GM23338 (cell line): ENCODE results near the gene CKB. TPM values are rescaled to one million over a fixed set of nuclear protein-coding genes. Genes with fewer than 3 reads are reported as not detected.

ENCODE experiments used
- ATAC-seq: fragments of 200-7000 bp; cut with Tn5 transposase; 3 replicates; pipeline ENCODE4 v1.9.1; 2020
- DNase-seq: peaks from one replicate; pipeline ENCODE4 v3.0.0-alpha.2; 2015; ENCODE audit warnings: low spot score
- H2AFZ ChIP-seq: fragments of 200-600 bp; sonication (generic); 2 replicates; pipeline ENCODE4 v1.8.0; 2016; ENCODE audit warnings: antibody characterized with exemption, mild to moderate bottlenecking, moderate library complexity
- H3F3A ChIP-seq: fragments of 200-600 bp; sonication (generic); replicated peaks from 2 replicates; pipeline ENCODE4 v1.8.0; 2017; ENCODE audit warnings: antibody characterized with exemption, mixed run types, low read depth
- H3K27ac ChIP-seq: fragments of 200-600 bp; sonication (generic); 2 replicates; pipeline ENCODE4 v1.6.1; 2016; ENCODE audit warnings: low read depth
- H3K27me3 ChIP-seq: fragments of 200-600 bp; sonication (generic); 2 replicates; pipeline ENCODE4 v1.8.0; 2016; ENCODE audit warnings: mild to moderate bottlenecking, mixed run types, moderate library complexity; ENCODE audit not compliant: insufficient read depth
- H3K36me3 ChIP-seq: fragments of 200-600 bp; sonication (generic); 2 replicates; pipeline ENCODE4 v1.8.0; 2016; ENCODE audit warnings: mild to moderate bottlenecking; ENCODE audit not compliant: insufficient read depth
- H3K4me1 ChIP-seq: fragments of 200-600 bp; sonication (generic); 2 replicates; pipeline ENCODE4 v1.8.0; 2016; ENCODE audit warnings: mild to moderate bottlenecking, moderate library complexity; ENCODE audit not compliant: insufficient read depth
- H3K4me2 ChIP-seq: fragments of 200-600 bp; sonication (generic); 2 replicates; pipeline ENCODE4 v1.7.1; 2017; ENCODE audit warnings: mixed run types
- H3K4me3 ChIP-seq: fragments of 200-600 bp; sonication (generic); 2 replicates; pipeline ENCODE4 v1.6.1; 2016; ENCODE audit warnings: mixed run types
- H3K79me2 ChIP-seq: fragments of 200-600 bp; sonication (generic); replicated peaks from 2 replicates; pipeline ENCODE4 v1.8.0; 2017; ENCODE audit warnings: mild to moderate bottlenecking; ENCODE audit not compliant: insufficient read depth
- H3K9me2 ChIP-seq: fragments of 200-600 bp; sonication (generic); 2 replicates; pipeline ENCODE4 v1.8.0; 2017; ENCODE audit not compliant: insufficient read depth
- H4K20me1 ChIP-seq: fragments of 200-600 bp; sonication (generic); replicated peaks from 2 replicates; pipeline ENCODE4 v1.8.0; 2017; ENCODE audit warnings: mild to moderate bottlenecking; ENCODE audit not compliant: insufficient read depth
- H3K27ac Mint-ChIP-seq: 2 replicates; pipeline ENCODE4 v1.8.0; 2020; ENCODE audit warnings: inconsistent platforms, mild to moderate bottlenecking, moderate library complexity, mixed read lengths
- H3K27me3 Mint-ChIP-seq: 3 replicates; pipeline ENCODE4 v1.8.0; 2022; ENCODE audit warnings: low read depth, mild to moderate bottlenecking, moderate library complexity, mixed read lengths, inconsistent platforms; ENCODE audit not compliant: insufficient read depth, poor library complexity
- H3K36me3 Mint-ChIP-seq: 3 replicates; pipeline ENCODE4 v1.8.0; 2021; ENCODE audit warnings: low read depth, mild to moderate bottlenecking, inconsistent platforms, moderate library complexity, mixed read lengths
- H3K4me1 Mint-ChIP-seq: 3 replicates; pipeline ENCODE4 v1.8.0; 2020; ENCODE audit warnings: mild to moderate bottlenecking, inconsistent platforms, mixed read lengths
- H3K4me3 Mint-ChIP-seq: 3 replicates; pipeline ENCODE4 v1.8.0; 2021; ENCODE audit warnings: moderate library complexity, mild to moderate bottlenecking, inconsistent platforms, mixed read lengths
- H3K9me3 Mint-ChIP-seq: 3 replicates; pipeline ENCODE4 v1.8.0; 2020; ENCODE audit warnings: moderate library complexity, mild to moderate bottlenecking, inconsistent platforms, mixed read lengths
- CREB1 ChIP-seq: fragments of 250-450 bp; sonication (Bioruptor Pico); IDR thresholded peaks from 2 replicates; pipeline ENCODE4 v1.5.0; 2020; ENCODE audit warnings: low read depth, mild to moderate bottlenecking, moderate library complexity
- CTCF ChIP-seq, 2 experiments: fragments of 200-600 bp in 1 of 2; sonication (generic) in 1 of 2; conservative IDR thresholded peaks; 2 replicates each; pipeline versions ENCODE4 v1.5.1 to v1.6.1; 2016 to 2017; ENCODE audit warnings: antibody characterized with exemption in 2 of 2, low read depth in 2 of 2, mild to moderate bottlenecking in 2 of 2, moderate library complexity in 1 of 2
- ETS1 ChIP-seq: IDR thresholded peaks from 2 replicates; pipeline ENCODE4 v1.6.1; 2016; ENCODE audit warnings: antibody characterized with exemption
- EZH2 ChIP-seq: fragments of 200-600 bp; sonication (generic); IDR thresholded peaks from one replicate; pipeline ENCODE4 v1.8.0; 2017; ENCODE audit warnings: antibody characterized with exemption, mild to moderate bottlenecking, low read depth; ENCODE audit not compliant: unreplicated experiment
- EZH2phosphoT487 ChIP-seq: fragments of 200-600 bp; sonication (generic); IDR thresholded peaks from one replicate; pipeline ENCODE4 v1.8.1; 2018; ENCODE audit warnings: antibody characterized with exemption; ENCODE audit not compliant: unreplicated experiment
- JUNB ChIP-seq: IDR thresholded peaks from one replicate; pipeline ENCODE4 v1.6.1; 2016; ENCODE audit warnings: antibody characterized with exemption; ENCODE audit not compliant: unreplicated experiment
- NANOG ChIP-seq: IDR thresholded peaks from 2 replicates; pipeline ENCODE4 v1.6.1; 2016; ENCODE audit warnings: antibody characterized with exemption, borderline replicate concordance
- POLR2AphosphoS5 ChIP-seq: IDR thresholded peaks from 2 replicates; pipeline ENCODE4 v1.6.1; 2016; ENCODE audit warnings: antibody characterized with exemption, low read depth
- REST ChIP-seq: IDR thresholded peaks from one replicate; pipeline ENCODE4 v1.6.1; 2018; ENCODE audit warnings: antibody characterized with exemption; ENCODE audit not compliant: unreplicated experiment
- STAT1 ChIP-seq: IDR thresholded peaks from one replicate; pipeline ENCODE4 v1.6.1; 2016; ENCODE audit warnings: antibody characterized with exemption; ENCODE audit not compliant: unreplicated experiment
- ZNF114 ChIP-seq: fragments of 250-450 bp; sonication (Bioruptor Pico); IDR thresholded peaks from 2 replicates; pipeline ENCODE4 v1.5.0; 2020; ENCODE audit warnings: mild to moderate bottlenecking, moderate library complexity
- ZNF331 ChIP-seq: fragments of 250-450 bp; sonication (Bioruptor Pico); IDR thresholded peaks from 2 replicates; pipeline ENCODE4 v1.5.0; 2020; ENCODE audit warnings: low read depth, mild to moderate bottlenecking, moderate library complexity
- polyA plus RNA-seq: library from polyadenylated mRNA; unstranded; fragments of >200 nt; fragmentation: Nextera tagmentation; extraction: Ambion mirVana; gene quantifications from 2 replicates; pipeline ENCODE4 v1.2.1, GENCODE V29; 2016
- total RNA-seq: library from RNA; depleted of rRNA; stranded (reverse); fragments of >200 nt; shearing (Covaris generic); gene quantifications from 2 replicates; pipeline ENCODE4 v1.2.3, GENCODE V29; 2014

Gene CKB
- total and polyA plus RNA-seq, 2 experiments from 2014 or later: 604 to 852 TPM

- H3K27ac Mint-ChIP-seq: no peak overlapping the region; the same call in 1 of the 2 replicates
- H2AFZ ChIP-seq: no peak overlapping the region
- no peak overlapping the region for H3K4me3 Mint-ChIP-seq
- ATAC-seq (no peak), DNase-seq (no peak)
- H3K9me3 Mint-ChIP-seq: no peaks in the 10 kb centered on the region
- peaks cover 6% of the 10 kb centered on the region for H3K4me1 ChIP-seq
- peaks cover 6% of the 10 kb centered on the region for H3K27me3 Mint-ChIP-seq
- peaks cover 38% of the 10 kb centered on the region for H3K36me3 Mint-ChIP-seq
- H3F3A ChIP-seq: peaks cover 35% of the 10 kb centered on the region
- H3K4me1 Mint-ChIP-seq: peaks cover 17% of the 10 kb centered on the region
- no peaks in the 10 kb centered on the region for H3K9me2 ChIP-seq
- peaks cover 15% of the 10 kb centered on the region; the same call in 1 of the 2 replicates for H3K36me3 ChIP-seq
- H3K27me3 ChIP-seq: no peaks in the 10 kb centered on the region
- peaks cover 26% of the 10 kb centered on the region for H4K20me1 ChIP-seq
- H3K4me3 ChIP-seq: no peak overlapping the region
- no peak overlapping the region for H3K27ac ChIP-seq
- H3K4me2 ChIP-seq: no peak overlapping the region
- H3K79me2 ChIP-seq: peaks cover 58% of the 10 kb centered on the region
- TF ChIP-seq STAT1 (no peak), CREB1 (CRISPR knock-in tag) (no peak), POLR2AphosphoS5 (no peak), NANOG (no peak), ZNF114 (CRISPR knock-in tag) (no peak), JUNB (no peak), ETS1 (no peak)
Measured at GRCh38 chr14:103558071-103558882, 35.6 kb upstream of the CKB start.

GRCh38 chr14:103556946-103557758, 34.5 kb upstream of the CKB start:
- Mint-ChIP-seq H3K4me3 (no peak overlapping the region), H3K4me1 (peaks cover 17% of the 10 kb centered on the region), H3K36me3 (peaks cover 36% of the 10 kb centered on the region), H3K9me3 (no peaks in the 10 kb centered on the region), H3K27me3 (peaks cover 6% of the 10 kb centered on the region), H3K27ac (no peak overlapping the region)
- Histone ChIP-seq H3K9me2 (no peaks in the 10 kb centered on the region), H3F3A (peaks cover 35% of the 10 kb centered on the region), H3K27ac (peak overlapping the region; percentile 45; the same call in 1 of the 2 replicates), H3K4me2 (no peak overlapping the region), H4K20me1 (peaks cover 26% of the 10 kb centered on the region), H3K4me1 (peaks cover 6% of the 10 kb centered on the region), H3K79me2 (peaks cover 54% of the 10 kb centered on the region), H3K4me3 (no peak overlapping the region), H2AFZ (no peak overlapping the region), H3K27me3 (no peaks in the 10 kb centered on the region), H3K36me3 (peaks cover 15% of the 10 kb centered on the region; the same call in 1 of the 2 replicates)
- ATAC-seq (no peak), DNase-seq (no peak)
- TF ChIP-seq ETS1 (no peak), NANOG (no peak), ZNF114 (CRISPR knock-in tag) (no peak), CTCF (conservative IDR thresholded peaks at IDR 0.05; ENCODE audit: low read depth in 2 of 2) (no peak), REST (no peak), ZNF331 (no peak), STAT1 (no peak), EZH2phosphoT487 (no peak), EZH2 (no peak)
